HG02884 (cell line): ENCODE data around the gene SH3BP2.

Experiments
- ATAC-seq: cut with Tn5 transposase; IDR thresholded peaks from one replicate; pipeline ENCODE4 v1.9.1; 2021; ENCODE audit warnings: mild to moderate bottlenecking, moderate library complexity; ENCODE audit not compliant: unreplicated experiment

SH3BP2 gene

DNA sequence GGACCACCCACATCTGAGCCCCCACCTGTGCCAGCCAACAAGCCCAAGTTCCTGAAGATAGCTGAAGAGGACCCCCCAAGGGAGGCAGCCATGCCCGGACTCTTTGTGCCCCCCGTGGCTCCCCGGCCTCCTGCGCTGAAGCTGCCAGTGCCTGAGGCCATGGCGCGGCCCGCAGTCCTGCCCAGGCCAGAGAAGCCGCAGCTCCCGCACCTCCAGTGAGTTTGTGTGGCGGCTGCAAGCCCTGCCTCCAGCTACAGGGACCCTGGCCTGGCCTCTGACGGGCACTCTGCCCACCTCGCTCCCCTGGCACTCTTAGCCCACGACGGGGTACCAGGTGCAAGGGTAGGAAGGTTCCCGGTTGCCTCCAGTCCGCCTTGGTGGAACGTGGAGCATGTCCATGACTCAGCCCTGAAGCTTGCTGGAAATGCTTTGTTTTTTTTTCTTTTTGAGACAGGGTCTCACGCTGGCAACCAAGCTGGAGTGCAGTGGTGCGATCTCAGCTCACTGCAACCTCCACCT lies 37.1 kb downstream of the SH3BP2 start:
- no peak for ATAC-seq

DNA sequence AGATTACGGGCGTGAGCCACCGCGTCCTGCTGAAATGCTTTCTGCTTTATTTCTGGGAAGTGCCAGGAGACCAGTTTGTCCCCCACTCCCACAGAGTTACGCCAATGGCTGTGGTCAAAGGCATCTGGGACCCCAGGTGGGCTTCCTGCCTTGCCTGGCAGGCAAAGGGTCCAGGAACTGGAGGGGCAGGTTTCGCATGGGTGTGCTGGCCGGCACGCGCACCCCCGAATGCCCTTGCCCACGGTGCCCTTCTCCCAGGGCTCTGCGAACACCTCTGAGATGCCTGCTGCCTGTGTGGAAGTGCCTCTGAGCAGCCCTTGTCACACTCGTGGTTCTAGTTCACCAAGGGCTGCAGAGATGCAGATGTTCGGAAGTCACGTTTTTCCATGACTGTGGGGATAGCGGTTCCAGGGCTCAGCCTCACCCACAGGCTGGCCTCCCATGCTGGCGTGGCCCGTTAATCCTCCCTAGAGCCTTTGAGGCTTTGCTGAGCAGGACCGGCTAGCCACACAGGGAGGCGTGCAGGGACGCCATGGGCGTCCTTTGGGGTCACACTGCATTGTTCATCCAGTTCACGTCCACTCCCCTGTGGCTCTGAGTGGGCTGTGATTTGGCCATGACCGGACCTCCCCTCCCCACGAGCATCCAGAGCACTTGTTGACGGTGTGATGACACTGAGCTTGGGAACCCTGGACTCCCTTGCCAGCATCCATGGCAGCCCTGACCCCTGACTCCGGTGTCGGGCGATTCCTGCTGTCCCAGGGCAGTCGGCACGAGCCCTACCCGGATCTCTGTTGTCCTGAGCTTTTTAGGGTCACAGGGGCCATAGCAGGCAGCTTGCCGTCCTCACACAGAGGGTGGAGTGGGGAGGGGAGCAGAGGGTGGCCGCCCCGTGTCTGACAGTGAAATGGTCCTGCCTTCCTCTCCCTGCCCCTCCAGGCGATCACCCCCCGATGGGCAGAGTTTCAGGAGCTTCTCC lies 38.0 kb downstream of the SH3BP2 start:
- no peak for ATAC-seq

DNA sequence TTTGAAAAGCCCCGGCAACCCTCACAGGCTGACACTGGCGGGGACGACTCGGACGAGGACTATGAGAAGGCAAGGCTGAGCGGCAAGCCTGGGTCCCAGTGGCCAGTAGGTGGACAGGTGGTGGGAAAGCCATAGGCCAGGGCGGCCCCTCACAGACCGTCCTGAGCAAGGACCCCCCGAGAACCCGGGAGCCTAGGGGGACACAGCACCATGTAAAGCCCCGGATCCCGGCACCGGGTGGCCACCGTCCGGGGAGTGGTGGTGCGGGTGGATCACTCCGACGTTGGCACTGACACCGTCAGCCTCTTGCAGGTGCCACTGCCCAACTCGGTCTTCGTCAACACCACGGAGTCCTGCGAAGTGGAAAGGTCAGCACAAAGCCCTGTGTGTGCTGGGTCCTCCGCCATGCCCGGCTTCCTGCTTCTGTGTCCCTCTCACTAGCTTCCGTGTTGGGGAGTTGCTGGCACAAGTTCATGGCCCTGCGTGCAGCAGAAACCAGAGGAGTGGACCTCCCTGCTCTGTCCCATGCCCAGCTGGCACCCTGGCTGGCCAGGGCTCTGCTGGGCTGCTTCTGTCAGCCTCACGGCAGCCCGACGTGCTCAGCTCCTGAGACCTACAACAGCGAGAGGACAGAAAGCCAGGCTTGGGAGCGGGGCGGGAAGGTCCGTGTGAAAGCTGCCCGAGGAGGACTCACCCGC lies 38.9 kb downstream of the SH3BP2 start:
- ATAC-seq: no peak

DNA sequence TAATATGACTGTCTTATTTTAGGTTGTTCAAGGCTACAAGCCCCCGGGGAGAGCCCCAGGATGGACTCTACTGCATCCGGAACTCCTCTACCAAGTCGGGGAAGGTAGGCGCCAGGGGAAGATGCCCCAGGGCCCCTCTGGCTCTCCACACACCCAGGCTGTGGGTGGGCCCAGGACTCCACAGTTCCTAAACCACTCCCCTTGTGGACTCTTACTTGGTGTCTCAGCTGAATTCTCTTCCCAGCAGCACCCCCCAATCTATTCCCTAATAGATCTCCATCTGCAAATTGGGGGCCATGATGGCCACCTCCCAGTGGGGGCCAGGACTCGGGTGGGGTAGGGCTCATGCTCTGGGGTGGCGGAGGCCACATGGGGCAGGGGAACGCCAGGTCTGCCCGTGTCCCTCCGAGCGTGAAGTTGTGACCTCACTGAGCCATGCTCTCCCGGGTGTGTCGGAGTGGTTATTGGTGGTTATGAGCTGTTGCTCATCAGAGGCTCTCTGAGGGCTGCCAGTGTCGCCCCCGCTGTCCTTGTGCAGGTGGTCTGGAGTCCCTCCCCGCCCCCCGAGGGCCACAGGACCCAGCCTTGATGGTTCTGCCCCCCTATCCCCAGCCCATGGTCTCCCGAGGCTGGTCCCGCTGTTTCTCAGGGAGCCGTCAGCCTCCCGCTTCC lies 39.6 kb downstream of the SH3BP2 start:
- ATAC-seq: peak; percentile 59

DNA sequence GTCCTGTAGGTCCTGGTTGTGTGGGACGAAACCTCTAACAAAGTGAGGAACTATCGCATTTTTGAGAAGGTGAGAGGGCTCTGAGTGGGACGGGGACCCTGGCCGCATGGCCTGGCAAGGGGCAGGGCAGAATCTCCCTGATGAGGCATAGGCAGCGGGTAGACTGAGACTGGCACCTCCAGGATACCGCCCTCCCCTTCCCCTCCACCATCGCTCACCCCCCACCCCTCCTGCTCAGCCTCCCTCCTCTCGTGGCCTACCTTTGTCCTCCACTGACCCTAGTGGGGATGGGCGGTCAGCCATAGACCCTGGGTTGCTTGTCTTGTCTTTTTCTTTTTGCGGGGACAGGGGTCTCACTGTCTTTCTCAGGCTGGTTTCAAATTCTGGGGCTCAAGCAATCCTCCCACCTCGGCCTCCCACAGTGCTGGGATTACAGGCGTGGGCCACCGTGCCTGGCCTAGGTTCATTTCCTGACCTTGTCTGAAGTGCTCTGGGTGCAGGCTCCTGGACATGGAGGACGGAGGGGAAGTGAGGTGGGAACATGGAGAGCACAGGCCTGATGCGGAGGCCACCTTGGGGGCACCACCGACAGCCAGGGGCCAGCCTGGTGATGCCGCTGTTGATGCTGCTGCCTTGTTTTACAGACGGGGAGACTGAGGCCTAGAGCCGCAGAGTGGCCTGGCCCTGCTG lies 40.2 kb downstream of the SH3BP2 start:
- ATAC-seq: no peak

DNA sequence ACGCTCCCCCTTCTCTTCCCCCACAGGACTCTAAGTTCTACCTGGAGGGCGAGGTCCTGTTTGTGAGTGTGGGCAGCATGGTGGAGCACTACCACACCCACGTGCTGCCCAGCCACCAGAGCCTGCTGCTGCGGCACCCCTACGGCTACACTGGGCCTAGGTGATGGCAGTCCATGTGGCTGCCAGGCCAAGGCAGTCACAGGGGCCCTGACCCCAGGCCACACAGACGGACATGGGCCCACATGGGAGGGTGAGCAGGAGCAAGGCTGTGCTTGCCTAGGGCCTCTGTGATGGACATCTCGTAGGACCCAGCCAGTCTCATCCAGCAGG lies 40.8 kb downstream of the SH3BP2 start:
- no peak for ATAC-seq

DNA sequence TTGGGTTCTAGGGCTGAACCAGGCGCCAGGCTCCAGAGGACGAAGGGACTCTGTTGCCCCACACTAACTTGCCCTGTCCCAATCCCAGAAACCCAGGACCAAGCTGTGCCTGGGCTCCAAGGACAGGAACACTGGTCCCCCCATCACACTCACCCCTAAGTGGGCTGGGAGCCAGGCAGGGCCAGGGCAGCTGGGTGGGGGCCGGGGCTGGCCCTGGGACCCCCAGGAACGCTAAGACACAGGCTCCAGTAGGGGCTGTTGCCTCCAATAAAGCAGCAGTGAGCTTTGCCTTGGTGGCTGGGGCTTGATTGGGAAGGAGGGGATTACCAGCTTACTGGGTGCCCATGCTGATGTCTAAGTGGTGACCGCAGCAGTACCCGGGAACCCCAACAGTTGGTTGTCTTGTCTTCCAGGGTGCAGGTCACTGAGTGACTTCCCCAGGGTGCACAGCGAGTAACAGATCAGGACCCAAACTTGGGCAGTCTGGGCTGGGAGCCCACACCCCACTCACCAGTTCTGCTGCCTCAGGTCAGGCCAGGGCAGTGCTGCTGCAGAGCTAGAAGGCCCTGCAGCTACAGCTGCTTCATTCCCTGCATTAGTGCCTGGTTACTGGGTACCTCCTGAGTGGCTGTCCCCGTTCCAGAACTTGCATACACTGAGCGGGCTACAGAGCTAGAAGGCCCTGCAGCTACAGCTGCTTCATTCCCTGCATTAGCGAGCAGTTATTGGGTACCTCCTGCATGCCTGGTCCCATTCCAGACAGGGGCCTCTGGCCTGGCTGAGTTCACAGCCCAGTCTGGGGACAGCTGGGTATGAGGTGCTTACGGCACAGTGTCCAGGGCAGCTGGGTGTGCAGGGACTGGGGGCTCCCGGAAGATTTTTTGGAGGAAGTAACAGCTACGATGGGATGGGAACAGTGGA lies 41.4 kb downstream of the SH3BP2 start:
- no peak for ATAC-seq

DNA sequence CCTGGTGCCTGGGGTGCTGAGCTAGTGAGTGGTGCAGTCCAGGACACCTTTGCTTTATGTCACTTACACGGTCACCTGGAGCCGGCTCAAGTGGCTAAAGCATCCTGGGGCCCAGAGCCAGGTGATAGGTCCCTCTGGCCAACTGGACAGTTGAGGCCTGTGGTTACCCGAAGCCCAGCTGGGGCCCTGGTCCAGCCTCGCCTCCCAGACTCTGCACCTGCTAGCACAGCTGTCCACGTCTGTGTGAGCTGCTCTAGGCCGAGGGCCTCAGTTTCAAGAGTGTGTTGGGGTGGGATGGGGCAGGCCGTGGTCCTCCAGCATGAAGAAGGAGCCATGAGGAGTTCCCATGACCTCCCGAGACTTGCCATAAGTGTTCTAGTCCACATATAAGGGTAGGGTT lies 43.1 kb downstream of the SH3BP2 start:
- no peak for ATAC-seq

DNA sequence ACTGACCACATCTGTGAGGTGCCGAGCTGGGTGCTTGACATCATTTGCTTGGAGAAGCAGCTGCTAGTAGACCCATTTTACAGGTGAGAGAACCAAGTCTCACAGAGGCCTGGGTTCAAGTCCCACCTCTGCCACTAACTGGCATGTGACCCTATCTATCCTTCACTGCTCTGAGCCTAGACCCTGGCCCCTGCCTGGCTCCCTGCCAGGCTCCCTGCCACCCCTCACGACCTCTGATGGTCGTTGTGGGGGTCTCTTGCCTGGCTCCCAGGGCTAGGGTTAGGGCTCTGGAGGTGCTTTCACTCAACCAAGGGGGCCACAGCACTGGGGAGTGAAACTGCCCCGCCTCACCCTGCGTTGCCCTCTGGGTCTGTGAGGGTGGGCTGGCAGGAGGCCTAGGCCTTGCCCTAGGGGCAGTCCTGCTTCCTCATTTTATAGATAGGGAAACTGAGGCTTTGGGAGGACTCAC lies 43.5 kb downstream of the SH3BP2 start:
- no peak for ATAC-seq

DNA sequence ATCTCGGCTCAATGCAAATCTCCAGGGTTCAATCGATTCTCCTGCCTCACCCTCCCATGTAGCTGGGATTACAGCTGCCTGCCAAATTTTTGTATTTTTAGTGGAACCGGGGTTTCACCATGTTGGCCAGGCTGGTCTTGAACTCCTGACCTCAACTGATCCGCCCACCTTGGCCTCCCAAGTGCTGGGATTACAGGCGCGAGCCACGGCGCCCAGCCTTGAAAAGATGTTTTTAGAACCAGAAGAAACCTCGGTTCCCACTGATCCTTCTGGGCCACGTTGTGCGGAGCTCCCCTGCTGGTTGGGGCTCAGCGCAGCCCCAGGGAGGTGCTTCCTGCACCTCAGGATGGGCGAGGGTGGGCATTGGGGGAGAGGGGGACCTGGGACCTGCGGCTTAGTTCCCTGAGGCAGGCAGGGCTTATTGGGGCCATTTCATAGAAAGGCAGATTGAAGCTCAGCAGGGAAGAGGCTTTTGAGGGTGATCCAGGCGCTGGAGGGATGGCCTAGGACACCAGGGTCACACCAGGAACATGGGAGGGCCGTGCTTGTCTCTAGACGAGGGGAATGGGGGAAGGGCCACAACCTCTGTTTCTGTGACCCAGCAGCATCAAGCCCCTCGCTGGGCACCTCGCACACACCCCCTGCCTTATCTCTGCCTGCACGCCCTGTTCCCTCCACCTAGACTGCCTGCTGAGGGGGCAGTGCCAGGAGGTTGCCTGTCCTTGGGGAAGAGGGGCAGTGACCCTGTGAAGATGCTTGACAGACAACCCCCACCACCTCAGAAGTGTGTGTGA lies 44.4 kb downstream of the SH3BP2 start:
- no peak for ATAC-seq

DNA sequence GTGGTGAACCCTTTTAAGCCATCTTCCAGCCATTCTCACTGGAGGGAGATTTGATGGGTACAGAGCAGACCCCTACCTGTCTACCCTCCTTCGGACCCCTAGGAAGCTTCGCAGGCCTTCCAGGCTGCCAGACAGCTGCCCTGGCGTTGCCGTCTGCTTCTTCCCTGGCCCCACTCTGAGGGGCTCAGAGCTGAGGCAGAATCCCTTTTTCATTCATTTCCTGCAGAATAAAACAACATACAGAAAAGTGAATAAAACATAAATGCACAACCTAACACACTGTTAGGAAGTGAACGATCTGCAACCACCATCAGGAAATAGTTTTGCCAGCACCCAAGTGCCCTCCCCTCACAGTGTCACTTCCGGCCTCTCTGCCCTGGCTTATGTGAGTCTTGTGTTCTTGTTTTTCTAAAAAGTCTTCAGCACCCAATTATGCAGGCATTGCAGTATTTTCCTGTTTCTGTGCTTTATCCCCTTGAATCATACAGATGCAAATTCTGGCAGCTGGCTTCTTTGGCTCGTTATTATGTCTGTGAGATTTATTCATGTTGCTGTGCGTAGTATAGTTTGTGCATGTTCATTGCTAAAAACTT lies 45.1 kb downstream of the SH3BP2 start:
- no peak for ATAC-seq

DNA sequence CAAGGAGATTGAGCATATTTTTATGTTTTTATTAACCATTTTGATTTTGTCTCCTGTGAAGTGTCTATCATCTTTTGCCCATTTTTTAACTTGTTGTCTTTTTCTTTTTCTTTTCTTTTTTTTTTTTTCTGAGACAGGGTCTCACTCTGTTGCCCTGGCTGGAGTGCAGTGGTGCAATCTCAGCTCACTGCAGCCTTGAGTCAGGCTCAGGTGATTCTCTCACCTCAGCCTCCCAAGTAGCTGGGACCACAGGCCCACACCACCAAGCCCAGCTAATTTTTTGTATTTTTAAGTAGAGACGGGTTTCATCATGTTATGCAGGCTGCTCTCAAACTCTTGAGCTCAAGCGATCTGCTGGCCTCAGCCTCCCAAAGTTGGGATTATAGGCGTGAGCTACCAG lies 46.2 kb downstream of the SH3BP2 start:
- no peak for ATAC-seq

DNA sequence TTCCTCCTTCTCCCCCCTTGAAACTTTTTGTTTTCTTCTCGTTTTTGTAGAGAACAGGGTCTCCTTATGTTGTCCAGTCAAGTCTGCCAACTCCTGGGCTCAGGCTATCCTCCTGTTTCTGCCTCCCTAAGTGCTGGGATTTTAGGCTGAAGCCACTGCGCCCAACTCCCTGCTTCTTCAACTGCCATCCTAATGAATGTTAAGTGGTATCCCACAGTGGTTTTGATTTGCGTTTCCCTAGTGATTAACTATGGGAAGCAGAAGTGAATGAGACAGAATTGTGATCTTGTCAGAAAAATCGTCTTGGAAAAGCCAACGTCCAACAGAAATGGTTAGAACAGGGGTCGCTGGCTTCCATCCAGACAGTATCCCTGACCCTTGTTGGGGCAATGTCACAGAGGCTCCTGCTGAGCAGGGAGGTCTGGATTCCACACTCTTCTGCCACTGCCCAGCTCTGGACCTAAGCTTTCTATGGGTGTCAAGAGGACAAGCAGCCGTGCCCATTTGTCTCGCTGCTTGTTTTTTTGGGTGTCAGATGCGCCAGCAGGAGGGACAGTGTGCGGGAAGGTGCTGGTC lies 49.9 kb downstream of the SH3BP2 start:
- ATAC-seq: no peak

DNA sequence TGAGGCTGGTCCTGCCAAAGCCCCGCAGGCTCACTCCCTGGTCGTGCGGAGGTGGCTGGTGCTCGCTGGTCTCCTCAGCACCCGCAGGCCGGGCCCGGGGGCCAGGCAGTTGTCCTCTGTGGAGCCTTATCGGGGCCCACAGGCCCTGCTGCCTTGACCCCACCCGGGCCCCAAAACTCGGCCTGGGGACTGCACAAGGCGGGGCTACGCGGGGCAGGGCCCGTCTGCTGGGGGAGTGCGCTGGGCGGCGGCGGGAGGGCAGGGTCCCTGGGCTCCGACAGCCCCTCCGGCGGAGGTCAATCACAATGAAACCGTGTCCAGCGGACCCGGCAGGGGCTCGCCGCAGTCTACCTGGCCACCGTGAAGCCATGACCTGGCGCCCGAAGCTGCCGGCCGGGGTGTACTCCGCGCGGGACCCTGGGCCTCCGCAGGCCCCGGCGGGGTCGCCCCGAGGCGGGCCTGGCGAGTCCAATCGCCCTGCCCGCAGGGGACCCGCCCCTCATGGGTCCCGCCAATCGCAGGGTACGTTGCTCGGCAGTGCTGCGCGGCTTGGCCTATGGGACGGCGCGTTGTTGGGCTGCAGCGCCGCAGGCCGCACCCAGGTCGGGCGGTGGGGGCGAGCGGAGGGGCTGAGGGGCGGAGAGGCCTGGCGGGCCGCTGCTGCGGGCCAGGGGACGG lies 50.5 kb downstream of the SH3BP2 start, which contains the start of gene ADD1:
Gene ADD1, plus strand, starts transcription at position 582 of the 678 bp plus-strand sequence. CDS start 32,072 bp downstream, outside the sequence.
- ATAC-seq: peak; percentile 72

DNA sequence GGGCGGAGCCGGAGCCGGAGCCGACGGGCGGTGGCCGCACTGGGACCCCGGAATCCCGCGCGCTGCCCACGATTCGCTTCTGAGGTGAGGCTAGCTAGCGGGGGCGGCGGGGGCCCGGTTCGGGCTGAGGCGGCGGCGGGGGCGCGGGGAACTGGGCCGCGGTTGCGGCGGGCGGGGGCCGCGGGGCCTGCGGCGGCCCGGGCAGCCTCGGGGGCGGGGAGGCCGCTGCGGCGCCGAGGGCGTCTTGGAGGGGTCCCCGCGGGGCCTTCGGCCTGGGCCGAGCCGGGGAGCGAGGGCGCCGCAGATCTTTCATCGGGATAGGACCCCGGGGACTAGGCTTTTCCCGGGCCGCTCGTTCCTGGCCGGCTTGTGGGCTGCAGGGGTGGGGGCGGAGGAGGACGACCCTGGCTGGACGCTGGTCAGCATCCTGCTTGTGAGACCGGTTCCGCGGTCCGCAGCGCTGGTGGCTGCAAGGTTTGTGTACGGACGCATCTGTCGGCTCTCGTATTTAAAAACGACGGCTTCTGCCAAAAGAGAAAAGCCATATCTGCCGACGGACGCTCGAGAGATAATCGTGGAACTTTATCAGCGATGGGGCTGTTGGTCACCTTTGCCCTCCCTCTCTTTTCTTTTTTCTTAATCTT lies 51.2 kb downstream of the SH3BP2 start:
- peak; percentile 15 for ATAC-seq

DNA sequence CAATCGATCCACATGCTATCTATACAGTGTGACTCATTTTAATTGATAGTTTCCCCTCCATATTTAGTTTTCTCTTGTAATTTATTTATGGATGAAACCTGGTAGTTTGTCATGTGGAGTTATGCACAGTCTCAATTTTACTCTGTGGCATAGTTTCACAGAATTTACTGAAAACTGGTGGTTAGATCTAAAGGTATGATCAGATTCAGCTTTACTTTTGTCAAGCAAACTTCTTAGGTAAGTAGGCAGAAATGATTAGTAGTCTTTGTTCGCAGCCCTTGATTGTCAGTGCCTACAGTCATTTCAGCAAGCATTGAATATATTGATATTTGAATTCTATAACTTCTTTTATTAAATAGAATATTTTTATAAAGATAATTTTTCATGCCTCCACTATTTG lies 53.3 kb downstream of the SH3BP2 start:
- ATAC-seq: no peak

DNA sequence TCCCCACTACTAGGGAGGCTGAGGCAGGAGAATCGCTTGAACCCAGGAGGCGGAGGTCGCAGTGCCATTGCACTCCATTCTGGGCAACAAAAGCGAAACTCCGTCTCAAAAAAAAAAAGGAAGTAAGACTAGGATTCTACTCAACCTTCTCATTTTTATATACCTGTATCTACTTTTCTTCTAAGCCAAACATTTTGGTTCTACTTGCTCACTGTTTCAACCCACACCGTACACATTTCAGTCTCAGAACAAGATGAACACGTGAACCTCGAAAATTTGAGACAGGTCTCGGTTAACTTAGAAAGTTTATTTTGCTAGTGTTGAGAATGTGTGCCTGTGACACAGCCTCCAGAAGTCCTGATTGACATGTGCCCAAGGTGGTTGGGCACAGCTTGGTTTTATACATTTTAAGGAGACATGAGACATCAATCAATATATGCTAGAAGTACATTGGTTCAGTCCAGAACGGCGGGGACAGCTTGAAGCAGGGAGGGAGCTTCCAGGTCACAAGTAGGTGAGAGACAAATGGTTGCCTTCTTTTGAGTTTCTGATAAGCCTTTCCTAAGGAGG lies 54.5 kb downstream of the SH3BP2 start:
- no peak for ATAC-seq
